VCaP (cell line): Measurements from ENCODE around the gene IARS1.

Source experiments
- H3K27ac ChIP-seq: fragments of 450-650 bp; 2 replicates; pipeline ENCODE4 v1.5.1; 2017
- TF ChIP-seq, protein P1 (sequence below): fragments of 450-650 bp; conservative IDR thresholded peaks from 2 replicates; pipeline ENCODE4 v1.5.1; 2017; ENCODE audit warnings: mild to moderate bottlenecking, moderate library complexity

Gene IARS1

DNA sequence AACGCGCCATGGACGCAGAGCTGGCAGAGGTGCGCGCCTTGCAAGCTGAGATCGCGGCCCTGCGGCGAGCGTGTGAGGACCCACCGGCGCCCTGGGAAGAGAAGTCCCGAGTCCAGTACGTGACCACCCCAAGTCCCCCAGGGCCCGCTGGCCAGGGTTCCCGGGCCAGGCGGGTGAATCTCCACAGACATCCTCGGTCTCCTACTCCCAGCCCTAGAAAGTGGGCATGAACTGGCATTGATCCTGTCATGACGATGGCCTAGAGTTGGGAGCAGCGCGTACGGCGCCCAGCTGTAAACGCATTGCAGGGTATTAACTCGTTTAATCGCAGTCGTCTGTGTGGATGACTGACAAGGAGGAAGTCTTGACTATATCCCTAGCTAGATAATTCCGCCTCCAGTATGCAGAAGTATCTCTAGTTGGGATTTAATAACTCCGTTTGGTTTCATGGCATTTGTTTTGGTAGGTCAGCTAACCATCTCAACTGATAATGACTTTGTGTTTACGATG, 32.5 kb upstream of the IARS1 start:
- H3K27ac ChIP-seq, result peak overlapping the region; percentile 96
- TF ChIP-seq, protein P1, sequence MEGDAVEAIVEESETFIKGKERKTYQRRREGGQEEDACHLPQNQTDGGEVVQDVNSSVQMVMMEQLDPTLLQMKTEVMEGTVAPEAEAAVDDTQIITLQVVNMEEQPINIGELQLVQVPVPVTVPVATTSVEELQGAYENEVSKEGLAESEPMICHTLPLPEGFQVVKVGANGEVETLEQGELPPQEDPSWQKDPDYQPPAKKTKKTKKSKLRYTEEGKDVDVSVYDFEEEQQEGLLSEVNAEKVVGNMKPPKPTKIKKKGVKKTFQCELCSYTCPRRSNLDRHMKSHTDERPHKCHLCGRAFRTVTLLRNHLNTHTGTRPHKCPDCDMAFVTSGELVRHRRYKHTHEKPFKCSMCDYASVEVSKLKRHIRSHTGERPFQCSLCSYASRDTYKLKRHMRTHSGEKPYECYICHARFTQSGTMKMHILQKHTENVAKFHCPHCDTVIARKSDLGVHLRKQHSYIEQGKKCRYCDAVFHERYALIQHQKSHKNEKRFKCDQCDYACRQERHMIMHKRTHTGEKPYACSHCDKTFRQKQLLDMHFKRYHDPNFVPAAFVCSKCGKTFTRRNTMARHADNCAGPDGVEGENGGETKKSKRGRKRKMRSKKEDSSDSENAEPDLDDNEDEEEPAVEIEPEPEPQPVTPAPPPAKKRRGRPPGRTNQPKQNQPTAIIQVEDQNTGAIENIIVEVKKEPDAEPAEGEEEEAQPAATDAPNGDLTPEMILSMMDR, result no peak

DNA sequence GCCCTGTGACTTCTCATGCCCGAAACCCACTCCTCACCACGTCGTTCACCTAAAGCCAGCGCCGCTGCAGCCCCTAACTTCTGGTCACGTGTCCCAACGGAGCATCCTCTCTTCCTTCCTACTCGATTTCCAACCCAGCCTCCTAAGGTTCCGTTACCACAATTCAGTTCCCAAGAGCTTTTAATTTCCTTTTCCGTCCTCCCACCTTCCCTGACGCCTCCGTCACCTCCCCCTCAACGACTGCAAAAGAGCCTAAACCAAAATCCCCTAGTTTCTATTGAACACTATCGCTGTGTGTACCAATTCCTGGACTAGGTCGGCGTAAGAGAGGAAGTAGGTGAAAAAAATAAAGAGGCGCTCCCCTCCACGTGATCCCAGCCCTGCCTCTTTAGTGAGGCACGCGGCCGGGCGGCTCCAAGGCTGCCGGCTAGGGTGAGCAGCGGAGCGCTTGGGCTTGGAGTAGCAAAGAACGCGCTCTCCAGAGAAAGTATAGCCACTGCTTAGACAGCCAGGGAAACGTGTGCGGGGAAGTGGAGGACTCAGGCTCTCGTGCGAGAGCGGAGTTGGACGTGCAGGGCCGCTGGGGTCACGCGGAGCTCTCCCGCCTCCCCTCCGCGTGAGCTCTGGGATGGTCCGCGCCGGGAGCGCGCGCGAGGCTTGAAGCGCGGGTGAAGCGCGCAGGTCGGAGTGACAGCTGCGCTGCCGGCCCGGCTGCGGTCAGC, 31.9 kb upstream of the IARS1 start, which contains the start of the genes CENPP and NOL8:
CENPP (plus strand) TSS at position 685 of the 722 bp plus-strand sequence.
NOL8 (minus strand) TSS at position 82 of the 722 bp plus-strand sequence. CDS start 1,189 bp downstream, outside the sequence.
- TF ChIP-seq, protein P1, result no peak
- peak within 1 kb of the TSS; percentile 96 for H3K27ac ChIP-seq

DNA sequence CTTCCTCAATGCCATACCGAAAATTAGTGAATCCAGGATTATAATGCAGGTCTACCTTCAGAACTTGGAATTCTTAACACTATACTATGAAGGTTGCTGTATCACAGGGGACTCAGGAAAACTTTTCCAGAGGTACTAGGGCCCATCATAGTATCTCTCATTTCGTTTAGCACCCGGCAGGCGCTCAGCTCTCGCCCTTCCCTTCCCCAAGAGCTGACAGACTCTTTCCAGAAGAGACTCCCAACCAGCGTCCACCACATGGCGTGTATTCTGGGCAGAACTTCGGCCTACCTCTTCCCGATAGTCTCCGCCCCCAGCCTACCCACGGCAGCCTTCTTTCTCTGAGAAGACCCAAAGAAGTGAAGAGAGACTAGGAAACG, 31.4 kb upstream of the IARS1 start:
- TF ChIP-seq, protein P1, result no peak
- peak overlapping the region; percentile 96 for H3K27ac ChIP-seq

DNA sequence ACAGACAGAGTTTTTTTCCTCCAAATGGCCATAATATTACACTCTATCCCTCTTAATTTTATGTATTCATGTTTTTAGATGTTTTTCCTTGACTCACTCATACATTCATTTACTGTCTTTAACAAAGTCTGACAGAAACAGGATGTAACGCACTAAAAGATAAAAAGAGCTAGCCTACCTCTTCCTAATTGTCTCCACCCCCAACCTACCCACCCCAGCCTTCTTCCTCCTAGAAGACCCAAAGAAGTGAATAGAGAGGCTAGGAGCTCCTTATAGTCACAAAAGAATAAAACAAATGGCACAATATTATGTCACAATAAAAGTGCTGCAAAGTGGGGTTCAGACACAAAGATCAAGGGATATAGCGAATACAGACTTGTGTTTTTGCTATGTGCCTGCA, 30.9 kb upstream of the IARS1 start:
- H3K27ac ChIP-seq, result peak overlapping the region; percentile 96
- TF ChIP-seq, protein P1, result no peak

DNA sequence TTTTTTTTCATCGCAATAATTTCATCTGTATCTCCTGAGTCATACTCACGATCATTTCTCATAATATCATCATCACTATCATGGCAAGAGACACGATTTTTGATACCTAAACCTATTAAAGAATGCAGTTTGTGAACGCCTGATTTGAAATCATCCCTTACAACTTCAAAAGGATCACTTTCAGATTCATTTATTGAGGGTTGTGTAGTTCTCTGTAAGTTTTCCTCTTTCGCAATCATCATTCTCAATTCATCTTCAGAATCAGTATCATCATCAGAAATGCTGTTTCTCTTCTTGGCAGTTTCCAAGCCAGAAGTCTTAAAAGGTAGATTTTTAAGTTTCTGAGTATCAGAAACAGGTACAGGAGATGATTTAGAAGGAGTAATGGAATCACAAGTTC, 22.0 kb upstream of the IARS1 start:
- H3K27ac ChIP-seq, result no peak overlapping the region

DNA sequence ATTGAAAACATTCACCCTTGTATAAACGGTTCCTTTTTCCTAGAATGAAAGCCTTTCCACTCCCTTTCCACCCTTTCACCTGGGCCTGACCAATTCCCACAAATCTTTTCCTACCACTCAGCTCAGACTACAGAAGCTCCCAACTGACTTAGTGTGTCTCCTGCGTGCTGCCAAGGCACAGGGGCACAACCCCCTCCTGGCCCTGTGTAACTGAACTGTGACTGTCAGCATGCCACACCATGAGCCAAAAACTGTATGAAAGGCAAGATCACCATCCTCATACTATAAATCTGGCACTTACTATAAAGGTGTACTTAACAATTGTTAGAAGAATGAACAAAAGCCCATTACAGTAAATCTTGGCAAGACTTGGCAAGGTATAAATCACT, 20.1 kb upstream of the IARS1 start:
- H3K27ac ChIP-seq, result peak overlapping the region; percentile 56
- TF ChIP-seq, protein P1, result no peak

More for the DNA sequence above, 22.0 kb upstream of the IARS1 start:
- TF ChIP-seq, protein P1, result no peak

DNA sequence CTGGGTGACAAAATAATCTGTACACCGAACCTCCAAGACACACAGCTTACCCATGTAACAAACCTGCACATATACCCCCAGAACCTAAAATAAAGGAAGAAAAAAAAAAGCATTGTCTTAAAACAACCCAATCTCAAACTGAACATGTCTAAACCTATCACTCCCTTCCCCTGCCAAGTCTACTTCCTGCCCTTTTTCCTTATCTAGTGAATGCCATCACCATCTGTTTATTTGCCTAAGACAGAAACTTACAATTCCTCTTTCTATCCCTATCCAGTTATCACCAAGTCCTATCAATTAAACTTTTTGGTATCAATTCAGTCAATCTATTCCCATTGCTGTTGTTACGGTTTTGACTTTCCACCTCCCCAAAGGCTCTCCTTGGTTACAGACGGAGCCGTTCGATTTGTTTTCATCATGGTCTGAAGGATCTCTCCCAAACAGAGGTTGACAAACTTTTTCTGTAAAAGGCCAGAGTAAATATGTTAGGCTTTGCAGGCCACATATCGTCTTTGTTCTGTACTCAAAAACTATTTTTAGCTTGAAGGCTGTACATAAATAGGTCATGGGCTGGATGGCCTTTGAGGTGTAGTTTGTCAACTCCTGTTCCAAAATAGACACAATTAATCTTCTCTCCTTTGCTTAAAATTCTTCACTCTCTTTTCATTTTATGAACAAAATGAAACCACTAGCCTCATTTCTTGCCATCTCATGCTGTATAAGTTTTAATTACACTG, 19.6 kb upstream of the IARS1 start:
- H3K27ac ChIP-seq, result peak overlapping the region; percentile 56
- TF ChIP-seq, protein P1, result no peak
